ENCODE data around the gene DIP2B.

DNA sequence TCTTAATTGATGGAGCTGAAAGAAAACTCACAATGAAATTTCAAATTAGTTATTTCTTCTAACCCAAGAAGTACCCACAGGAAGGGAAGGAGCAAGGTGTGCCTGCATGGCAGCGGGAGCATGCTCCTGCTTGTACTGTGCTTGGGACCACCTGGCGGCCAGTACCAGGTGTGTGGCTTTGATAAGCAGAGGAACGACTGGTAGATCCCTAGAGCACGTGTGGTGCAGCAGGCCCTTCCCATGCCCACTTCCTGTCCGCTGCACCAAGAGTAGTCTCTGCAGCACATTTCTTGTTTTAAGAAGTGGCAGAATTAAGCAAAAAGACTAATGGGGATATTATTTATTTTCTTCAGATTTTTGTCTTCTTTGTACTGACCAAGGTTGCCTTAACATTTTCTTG is 136.8 kb downstream of the DIP2B start:
- TF ChIP-seq, protein P1, sequence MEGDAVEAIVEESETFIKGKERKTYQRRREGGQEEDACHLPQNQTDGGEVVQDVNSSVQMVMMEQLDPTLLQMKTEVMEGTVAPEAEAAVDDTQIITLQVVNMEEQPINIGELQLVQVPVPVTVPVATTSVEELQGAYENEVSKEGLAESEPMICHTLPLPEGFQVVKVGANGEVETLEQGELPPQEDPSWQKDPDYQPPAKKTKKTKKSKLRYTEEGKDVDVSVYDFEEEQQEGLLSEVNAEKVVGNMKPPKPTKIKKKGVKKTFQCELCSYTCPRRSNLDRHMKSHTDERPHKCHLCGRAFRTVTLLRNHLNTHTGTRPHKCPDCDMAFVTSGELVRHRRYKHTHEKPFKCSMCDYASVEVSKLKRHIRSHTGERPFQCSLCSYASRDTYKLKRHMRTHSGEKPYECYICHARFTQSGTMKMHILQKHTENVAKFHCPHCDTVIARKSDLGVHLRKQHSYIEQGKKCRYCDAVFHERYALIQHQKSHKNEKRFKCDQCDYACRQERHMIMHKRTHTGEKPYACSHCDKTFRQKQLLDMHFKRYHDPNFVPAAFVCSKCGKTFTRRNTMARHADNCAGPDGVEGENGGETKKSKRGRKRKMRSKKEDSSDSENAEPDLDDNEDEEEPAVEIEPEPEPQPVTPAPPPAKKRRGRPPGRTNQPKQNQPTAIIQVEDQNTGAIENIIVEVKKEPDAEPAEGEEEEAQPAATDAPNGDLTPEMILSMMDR (IDR thresholded peaks at IDR 0.05) = no peak
- no peak for TF ChIP-seq POLR2A (IDR thresholded peaks at IDR 0.05)

All from suprapubic skin (tissue), 3 donors.